ENCODE data around the gene RAPGEF4.
A peak's percentile ranks its signal among the peaks of the same experiment; 100 is the strongest.
"Not testable (repeated sequence)": the region's sequence is repeated elsewhere in the genome, so short reads cannot be mapped to it uniquely, and the experiment has no call there.

RAPGEF4 gene

DNA sequence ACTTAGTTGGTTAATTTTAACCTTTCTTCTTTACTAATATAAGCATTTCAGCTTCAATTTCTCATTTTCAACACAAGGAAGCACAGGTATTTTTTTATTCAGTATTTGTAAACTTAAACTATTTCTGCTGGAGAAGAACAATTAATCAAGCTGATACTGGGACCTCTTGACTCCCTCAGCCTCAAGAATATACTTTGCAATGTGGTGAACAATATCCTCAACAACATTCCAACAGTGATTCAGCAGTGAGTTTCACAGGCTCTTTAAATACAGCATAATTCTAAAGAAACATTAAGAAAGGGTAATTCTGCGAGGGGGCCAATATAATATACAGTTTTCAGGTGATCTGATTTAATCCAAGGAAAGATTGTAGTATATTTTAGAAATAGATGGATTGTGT lies 10.0 kb downstream of the RAPGEF4 start:
- peaks cover 47% of the 10 kb centered on the region for H3K27me3 Mint-ChIP-seq
- no peak overlapping the region for H3K4me3 Mint-ChIP-seq
- no peaks in the 10 kb centered on the region for H3K4me1 Mint-ChIP-seq
- H3K36me3 Mint-ChIP-seq: no peaks in the 10 kb centered on the region
- no peak for ATAC-seq
- H3K27ac Mint-ChIP-seq: no peak overlapping the region
- peaks cover 8% of the 10 kb centered on the region for H3K9me3 Mint-ChIP-seq

GRCh38 chr2:172748543-172748942 lies 12.9 kb downstream of the RAPGEF4 start:
- H3K9me3 Mint-ChIP-seq, H3K4me3 Mint-ChIP-seq, H3K27ac Mint-ChIP-seq, H3K36me3 Mint-ChIP-seq, ATAC-seq, H3K4me1 Mint-ChIP-seq: not testable (repeated sequence)
- H3K27me3 Mint-ChIP-seq: peaks cover 23% of the 10 kb centered on the region

GRCh38 chr2:172749388-172749787 lies 13.7 kb downstream of the RAPGEF4 start:
- H3K27me3 Mint-ChIP-seq: peaks cover 14% of the 10 kb centered on the region
- no peaks in the 10 kb centered on the region for H3K4me1 Mint-ChIP-seq
- H3K9me3 Mint-ChIP-seq: peaks cover 1% of the 10 kb centered on the region
- no peak for ATAC-seq
- H3K4me3 Mint-ChIP-seq: no peak overlapping the region
- no peak overlapping the region for H3K27ac Mint-ChIP-seq
- no peaks in the 10 kb centered on the region for H3K36me3 Mint-ChIP-seq

GRCh38 chr2:172751564-172751963 lies 15.9 kb downstream of the RAPGEF4 start:
- ATAC-seq: no peak
- Mint-ChIP-seq H3K27me3 (peaks cover 23% of the 10 kb centered on the region), H3K4me1 (no peaks in the 10 kb centered on the region), H3K9me3 (no peaks in the 10 kb centered on the region), H3K27ac (no peak overlapping the region), H3K4me3 (no peak overlapping the region), H3K36me3 (no peaks in the 10 kb centered on the region)

DNA sequence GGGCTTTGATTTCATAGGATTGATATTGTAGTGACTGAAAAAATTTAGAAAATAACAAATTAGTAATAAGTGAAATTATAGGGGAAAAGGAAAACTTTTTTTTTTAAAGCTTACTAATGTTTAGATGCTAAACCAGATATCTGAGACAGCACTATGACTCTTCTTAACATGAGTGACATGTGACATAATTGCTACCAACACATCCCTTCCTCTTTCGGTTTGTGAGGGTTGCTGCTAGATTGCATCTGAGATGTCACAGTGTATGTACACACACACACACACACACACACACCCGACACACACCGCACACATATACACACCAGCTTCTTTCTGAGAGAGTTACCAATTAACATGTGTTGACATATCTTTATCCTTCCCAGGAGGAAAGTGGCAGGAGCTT lies 18.0 kb downstream of the RAPGEF4 start:
- Mint-ChIP-seq H3K4me3 (no peak overlapping the region), H3K4me1 (no peaks in the 10 kb centered on the region), H3K36me3 (no peaks in the 10 kb centered on the region), H3K27me3 (peaks cover 15% of the 10 kb centered on the region), H3K27ac (no peak overlapping the region), H3K9me3 (no peaks in the 10 kb centered on the region)
- ATAC-seq: no peak

DNA sequence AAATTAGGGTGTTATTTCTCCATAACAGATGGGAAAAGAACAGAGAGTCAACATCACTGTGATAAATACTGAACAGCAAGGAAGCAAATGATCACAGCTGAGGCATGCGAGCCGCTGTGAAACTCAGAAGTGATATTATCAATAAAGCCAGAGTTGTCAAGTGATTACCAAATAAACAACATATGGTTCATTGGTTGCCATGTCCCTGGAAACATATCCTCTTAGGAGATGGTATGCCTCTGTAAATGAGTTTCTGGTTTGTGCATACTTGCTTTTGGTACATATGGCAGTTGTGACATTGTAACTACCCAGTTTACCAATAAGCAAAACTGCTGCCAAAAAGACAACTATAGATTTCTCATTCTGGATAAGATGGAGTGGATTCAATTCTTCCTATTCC lies 23.8 kb downstream of the RAPGEF4 start:
- peaks cover 10% of the 10 kb centered on the region for H3K36me3 Mint-ChIP-seq
- no peaks in the 10 kb centered on the region for H3K4me1 Mint-ChIP-seq
- H3K27ac Mint-ChIP-seq: no peak overlapping the region
- peaks cover 14% of the 10 kb centered on the region for H3K27me3 Mint-ChIP-seq
- no peak overlapping the region for H3K4me3 Mint-ChIP-seq
- peaks cover 12% of the 10 kb centered on the region for H3K9me3 Mint-ChIP-seq
- no peak for ATAC-seq

- Mint-ChIP-seq H3K27ac (no peak overlapping the region), H3K36me3 (peaks cover 10% of the 10 kb centered on the region), H3K27me3 (peaks cover 7% of the 10 kb centered on the region), H3K4me3 (no peak overlapping the region), H3K9me3 (peaks cover 12% of the 10 kb centered on the region), H3K4me1 (no peaks in the 10 kb centered on the region)
- ATAC-seq: no peak
Measured at GRCh38 chr2:172761306-172761705, 25.7 kb downstream of the RAPGEF4 start.

DNA sequence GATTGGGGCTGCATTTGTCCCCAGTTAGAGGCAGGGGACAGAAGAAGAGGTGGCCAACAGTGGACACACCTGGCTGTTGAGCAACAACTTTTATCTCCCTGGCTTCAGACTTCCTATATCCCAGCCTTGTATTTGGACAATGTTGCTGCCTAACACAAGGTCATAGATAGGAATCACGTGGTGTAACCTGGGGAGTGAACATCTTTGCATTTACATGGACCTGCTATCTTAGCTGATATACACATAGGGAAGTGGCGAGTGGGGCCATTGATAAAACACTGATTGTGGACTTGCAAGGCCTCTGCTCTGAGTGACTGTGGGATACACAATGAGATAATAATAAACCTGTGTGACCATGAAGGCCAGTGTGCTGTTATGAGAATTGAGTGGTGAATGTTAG lies 26.9 kb downstream of the RAPGEF4 start:
- no peak overlapping the region for H3K27ac Mint-ChIP-seq
- H3K4me3 Mint-ChIP-seq: no peak overlapping the region
- no peaks in the 10 kb centered on the region for H3K4me1 Mint-ChIP-seq
- ATAC-seq: no peak
- H3K36me3 Mint-ChIP-seq: peaks cover 10% of the 10 kb centered on the region
- peaks cover 12% of the 10 kb centered on the region for H3K9me3 Mint-ChIP-seq
- H3K27me3 Mint-ChIP-seq: no peaks in the 10 kb centered on the region

DNA sequence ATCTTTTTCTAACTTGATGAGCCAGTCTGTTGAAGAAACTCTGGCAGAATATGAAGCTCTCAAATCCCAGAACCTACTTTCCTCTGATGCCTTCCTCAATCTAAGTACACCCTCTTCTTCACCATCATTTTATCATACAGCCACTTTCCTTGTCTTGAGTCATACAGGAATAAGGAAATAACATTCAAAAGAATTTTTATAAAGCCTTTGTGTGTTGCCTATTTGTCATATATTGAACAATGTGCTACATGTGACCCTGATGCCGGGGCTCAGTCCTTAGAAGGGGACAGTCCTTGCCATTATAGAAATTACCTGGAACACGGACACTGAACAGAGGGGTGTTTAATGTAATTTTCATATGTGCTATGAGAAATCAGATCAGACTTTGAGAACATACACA lies 27.4 kb downstream of the RAPGEF4 start:
- H3K9me3 Mint-ChIP-seq: peaks cover 12% of the 10 kb centered on the region
- H3K4me3 Mint-ChIP-seq: no peak overlapping the region
- no peak for ATAC-seq
- H3K27me3 Mint-ChIP-seq: no peaks in the 10 kb centered on the region
- H3K36me3 Mint-ChIP-seq: peaks cover 10% of the 10 kb centered on the region
- H3K27ac Mint-ChIP-seq: no peak overlapping the region
- H3K4me1 Mint-ChIP-seq: no peaks in the 10 kb centered on the region

DNA sequence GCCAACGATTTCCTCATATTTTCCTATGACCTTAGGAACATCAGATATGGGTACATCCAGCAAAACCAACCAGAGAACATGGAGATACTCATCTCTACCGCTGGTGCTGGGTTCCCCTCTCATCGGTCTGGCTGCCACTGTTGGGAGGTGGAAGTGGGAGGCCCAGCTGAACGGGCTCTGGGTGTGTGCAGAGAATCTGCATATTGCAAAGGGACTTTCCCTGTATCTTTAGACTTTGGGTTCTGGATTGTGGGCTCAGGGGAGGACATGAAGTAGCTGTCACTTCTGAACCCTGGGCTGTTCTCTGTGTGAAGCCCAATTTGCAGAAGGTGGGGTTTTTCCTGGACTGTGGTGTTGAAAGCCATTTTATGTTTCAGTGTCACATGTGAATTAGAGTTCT lies 30.0 kb downstream of the RAPGEF4 start:
- no peak overlapping the region for H3K27ac Mint-ChIP-seq
- H3K4me1 Mint-ChIP-seq: no peaks in the 10 kb centered on the region
- H3K4me3 Mint-ChIP-seq: no peak overlapping the region
- peaks cover 5% of the 10 kb centered on the region for H3K9me3 Mint-ChIP-seq
- peaks cover 1% of the 10 kb centered on the region for H3K36me3 Mint-ChIP-seq
- ATAC-seq: peak; percentile 59
- no peaks in the 10 kb centered on the region for H3K27me3 Mint-ChIP-seq

- H3K27ac Mint-ChIP-seq: no peak overlapping the region
- no peak for ATAC-seq
- no peaks in the 10 kb centered on the region for H3K36me3 Mint-ChIP-seq
Measured at GRCh38 chr2:172768401-172768800, 32.8 kb downstream of the RAPGEF4 start.

DNA sequence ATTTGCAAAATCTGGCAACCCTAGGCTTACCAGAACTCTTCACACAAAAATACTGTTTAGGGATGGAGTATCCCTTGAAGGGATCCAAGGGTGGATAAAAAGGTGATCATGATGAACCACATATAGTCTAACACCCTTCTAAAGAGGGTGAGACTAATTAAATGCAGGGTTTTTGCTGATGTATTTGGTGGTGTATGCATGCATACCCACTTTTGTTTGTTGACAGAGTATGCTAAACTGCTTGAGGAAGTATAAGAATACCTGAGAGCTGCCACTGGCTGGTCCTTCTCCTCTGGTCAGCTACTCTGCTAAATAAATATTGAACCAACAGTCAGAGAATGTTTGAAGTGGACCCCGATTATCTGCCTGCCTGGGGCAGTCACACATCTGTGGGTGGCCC lies 34.2 kb downstream of the RAPGEF4 start:
- no peak overlapping the region for H3K27ac Mint-ChIP-seq
- H3K36me3 Mint-ChIP-seq: no peaks in the 10 kb centered on the region
- H3K9me3 Mint-ChIP-seq: no peaks in the 10 kb centered on the region
- ATAC-seq: no peak
- H3K4me1 Mint-ChIP-seq: no peaks in the 10 kb centered on the region
- no peak overlapping the region for H3K4me3 Mint-ChIP-seq
- no peaks in the 10 kb centered on the region for H3K27me3 Mint-ChIP-seq

More at GRCh38 chr2:172768401-172768800, 32.8 kb downstream of the RAPGEF4 start:
- Mint-ChIP-seq H3K4me1 (no peaks in the 10 kb centered on the region), H3K27me3 (no peaks in the 10 kb centered on the region), H3K4me3 (no peak overlapping the region), H3K9me3 (no peaks in the 10 kb centered on the region)

- Mint-ChIP-seq H3K27me3 (no peaks in the 10 kb centered on the region), H3K27ac (no peak overlapping the region), H3K4me1 (no peaks in the 10 kb centered on the region), H3K36me3 (no peaks in the 10 kb centered on the region), H3K4me3 (no peak overlapping the region), H3K9me3 (no peaks in the 10 kb centered on the region)
- no peak for ATAC-seq
Measured at GRCh38 chr2:172770887-172771286, 35.2 kb downstream of the RAPGEF4 start.

DNA sequence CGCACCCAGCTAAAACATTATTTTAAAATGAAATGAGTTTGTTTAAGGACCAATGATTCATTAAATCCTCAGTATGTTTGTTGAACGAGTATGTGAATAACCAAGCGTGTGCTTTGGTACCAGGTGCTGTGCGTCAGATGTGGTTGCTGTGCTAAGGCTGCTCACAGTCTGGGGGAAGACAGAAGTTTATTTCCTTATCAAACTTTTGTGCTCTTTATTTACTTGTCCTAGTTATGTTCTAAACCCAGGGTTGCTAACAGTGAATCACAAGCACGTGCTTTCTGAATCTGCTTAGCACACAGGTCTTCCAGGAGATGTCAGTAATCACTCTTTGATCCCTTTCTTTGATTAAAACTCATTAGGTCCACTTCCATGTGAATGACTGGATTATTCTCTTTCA lies 37.0 kb downstream of the RAPGEF4 start:
- H3K36me3 Mint-ChIP-seq: no peaks in the 10 kb centered on the region
- no peaks in the 10 kb centered on the region for H3K4me1 Mint-ChIP-seq
- H3K4me3 Mint-ChIP-seq: no peak overlapping the region
- no peak overlapping the region for H3K27ac Mint-ChIP-seq
- no peaks in the 10 kb centered on the region for H3K27me3 Mint-ChIP-seq
- no peak for ATAC-seq
- H3K9me3 Mint-ChIP-seq: peaks cover 2% of the 10 kb centered on the region

GRCh38 chr2:172774302-172774701 lies 38.7 kb downstream of the RAPGEF4 start:
- Mint-ChIP-seq H3K27ac (no peak overlapping the region), H3K27me3 (no peaks in the 10 kb centered on the region), H3K9me3 (peaks cover 2% of the 10 kb centered on the region), H3K36me3 (no peaks in the 10 kb centered on the region), H3K4me1 (no peaks in the 10 kb centered on the region), H3K4me3 (no peak overlapping the region)
- ATAC-seq: no peak

GRCh38 chr2:172775319-172775718 lies 39.7 kb downstream of the RAPGEF4 start:
- Mint-ChIP-seq H3K9me3 (peaks cover 2% of the 10 kb centered on the region), H3K27ac (no peak overlapping the region), H3K27me3 (no peaks in the 10 kb centered on the region), H3K4me3 (no peak overlapping the region), H3K4me1 (no peaks in the 10 kb centered on the region), H3K36me3 (no peaks in the 10 kb centered on the region)
- no peak for ATAC-seq

DNA sequence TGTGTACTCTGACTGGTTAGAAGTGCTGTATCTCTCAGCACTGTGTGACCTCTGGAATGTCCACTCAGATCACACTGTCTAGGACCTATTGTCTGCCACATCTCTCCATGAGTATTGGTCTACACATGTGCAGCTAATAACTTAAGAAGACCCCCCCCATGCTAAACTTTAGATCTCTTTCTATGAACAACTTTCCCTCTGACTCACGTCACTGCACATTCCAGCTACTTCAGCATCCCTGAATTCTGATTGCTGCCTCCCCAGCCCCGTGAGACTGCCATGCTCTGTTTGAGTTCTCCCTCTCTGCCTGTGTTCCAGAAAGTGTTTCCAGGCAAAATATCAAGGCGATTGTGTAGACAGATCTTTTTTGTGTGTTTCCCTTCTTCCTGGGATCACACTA lies 41.8 kb downstream of the RAPGEF4 start:
- Mint-ChIP-seq H3K4me1 (no peaks in the 10 kb centered on the region), H3K27me3 (peaks cover 10% of the 10 kb centered on the region), H3K9me3 (peaks cover 2% of the 10 kb centered on the region), H3K4me3 (no peak overlapping the region), H3K27ac (no peak overlapping the region), H3K36me3 (no peaks in the 10 kb centered on the region)
- ATAC-seq: no peak
